H9 (cell line): Measurements from ENCODE around the gene MVB12A. TPM values are rescaled to one million over a fixed set of nuclear protein-coding genes. Genes with fewer than 3 reads are reported as not detected.

Experiments
- DNase-seq: peaks from one replicate; pipeline ENCODE4 v3.0.0-alpha.2; 2017
- H2AFZ ChIP-seq: one replicate; pipeline ENCODE4 v1.6.1; 2013; ENCODE audit warnings: mild to moderate bottlenecking, low read length, control low read depth, moderate library complexity
- H2AK5ac ChIP-seq: 2 replicates; pipeline ENCODE4 v1.6.1; 2013; ENCODE audit warnings: low read length, control low read depth, mixed read lengths; ENCODE audit not compliant: insufficient read length
- H2BK120ac ChIP-seq: one replicate; pipeline ENCODE4 v1.6.1; 2013; ENCODE audit warnings: low read depth, mild to moderate bottlenecking, low read length, control low read depth, inconsistent platforms; ENCODE audit not compliant: poor library complexity, severe bottlenecking
- H2BK12ac ChIP-seq: 2 replicates; pipeline ENCODE4 v1.6.1; 2013; ENCODE audit warnings: low read length, control low read depth, mixed read lengths, low read depth; ENCODE audit not compliant: insufficient read length
- H2BK15ac ChIP-seq: 2 replicates; pipeline ENCODE4 v1.6.1; 2013; ENCODE audit warnings: low read depth, low read length, control low read depth
- H2BK20ac ChIP-seq: one replicate; pipeline ENCODE4 v1.6.1; 2013; ENCODE audit warnings: low read depth, mild to moderate bottlenecking, low read length, control low read depth, inconsistent platforms; ENCODE audit not compliant: poor library complexity, severe bottlenecking
- H2BK5ac ChIP-seq: 2 replicates; pipeline ENCODE4 v1.6.1; 2013; ENCODE audit warnings: low read length, control low read depth, mixed read lengths; ENCODE audit not compliant: insufficient read length
- H3K14ac ChIP-seq: 2 replicates; pipeline ENCODE4 v1.6.1; 2013; ENCODE audit warnings: low read length, control low read depth; ENCODE audit not compliant: insufficient read depth
- H3K18ac ChIP-seq: 2 replicates; pipeline ENCODE4 v1.6.1; 2013; ENCODE audit warnings: low read depth, mild to moderate bottlenecking, mixed read lengths, low read length, control low read depth; ENCODE audit not compliant: insufficient read length
- H3K23ac ChIP-seq: 2 replicates; pipeline ENCODE4 v1.6.1; 2013; ENCODE audit warnings: low read length, control low read depth, mixed read lengths, low read depth; ENCODE audit not compliant: insufficient read length
- H3K23me2 ChIP-seq: 2 replicates; pipeline ENCODE4 v1.6.1; 2013; ENCODE audit warnings: low read depth, mild to moderate bottlenecking, mixed read lengths, low read length, control low read depth; ENCODE audit not compliant: insufficient read length, poor library complexity, severe bottlenecking
- H3K27ac ChIP-seq: 2 replicates; pipeline ENCODE4 v1.5.1; 2013; ENCODE audit warnings: low read length, control low read depth, mixed read lengths, low read depth; ENCODE audit not compliant: insufficient read length
- H3K27me3 ChIP-seq: 2 replicates; pipeline ENCODE4 v1.6.1; 2013; ENCODE audit warnings: low read length, control low read depth, inconsistent platforms; ENCODE audit not compliant: insufficient read depth
- H3K4ac ChIP-seq: 2 replicates; pipeline ENCODE4 v1.6.1; 2013; ENCODE audit warnings: low read depth, mild to moderate bottlenecking, control low read depth, inconsistent platforms, low read length, moderate library complexity
- H3K4me1 ChIP-seq: 2 replicates; pipeline ENCODE4 v1.6.1; 2013; ENCODE audit warnings: low read length, control low read depth, inconsistent platforms; ENCODE audit not compliant: insufficient read depth
- H3K4me2 ChIP-seq: 2 replicates; pipeline ENCODE4 v1.6.1; 2013; ENCODE audit warnings: low read length, control low read depth, mixed read lengths; ENCODE audit not compliant: insufficient read length, insufficient read depth
- H3K56ac ChIP-seq: 2 replicates; pipeline ENCODE4 v1.6.1; 2013; ENCODE audit warnings: low read depth, mild to moderate bottlenecking, mixed read lengths, low read length, control low read depth; ENCODE audit not compliant: insufficient read length
- H3K79me1 ChIP-seq: 2 replicates; pipeline ENCODE4 v1.6.1; 2013; ENCODE audit warnings: low read depth, mild to moderate bottlenecking, moderate library complexity, low read length, control low read depth, inconsistent platforms; ENCODE audit not compliant: insufficient read depth, poor library complexity, severe bottlenecking
- H3K79me2 ChIP-seq: 2 replicates; pipeline ENCODE4 v1.6.1; 2013; ENCODE audit warnings: low read length, control low read depth, inconsistent platforms; ENCODE audit not compliant: insufficient read depth
- H3K9ac ChIP-seq: 2 replicates; pipeline ENCODE4 v1.6.1; 2013; ENCODE audit warnings: low read length, control low read depth, mixed read lengths; ENCODE audit not compliant: insufficient read length; ENCODE audit errors: extremely low read depth
- H3K9me3 ChIP-seq: one replicate; pipeline ENCODE4 v1.6.1; 2013; ENCODE audit warnings: low read depth, low read length, inconsistent platforms; ENCODE audit not compliant: control insufficient read depth
- H3T11ph ChIP-seq: one replicate; pipeline ENCODE4 v1.6.1; 2013; ENCODE audit warnings: mild to moderate bottlenecking, low read length, control low read depth, inconsistent platforms
- H4K20me1 ChIP-seq: one replicate; pipeline ENCODE4 v1.6.1; 2013; ENCODE audit not compliant: control insufficient read depth, insufficient read length, insufficient read depth
- H4K5ac ChIP-seq: 2 replicates; pipeline ENCODE4 v1.6.1; 2013; ENCODE audit warnings: low read depth, mild to moderate bottlenecking, mixed read lengths, low read length, control low read depth; ENCODE audit not compliant: insufficient read length
- H4K8ac ChIP-seq: replicated peaks from 2 replicates; pipeline ENCODE4 v1.6.1; 2013; ENCODE audit warnings: low read length, control low read depth, mixed read lengths, low read depth; ENCODE audit not compliant: insufficient read length
- H4K91ac ChIP-seq: 2 replicates; pipeline ENCODE4 v1.6.1; 2013; ENCODE audit warnings: low read depth, mild to moderate bottlenecking, moderate library complexity, mixed read lengths, low read length, control low read depth; ENCODE audit not compliant: insufficient read length
- H3K27ac Mint-ChIP-seq, 3 experiments: 2 replicates in 2 of 3; 3 replicates in 1 of 3; pipeline ENCODE4 v1.8.0; 2020 to 2021; ENCODE audit warnings: mixed read lengths in 3 of 3, mild to moderate bottlenecking in 1 of 3, moderate library complexity in 1 of 3
- H3K27me3 Mint-ChIP-seq: 2 replicates; pipeline ENCODE4 v1.8.0; 2021; ENCODE audit warnings: low read depth, mild to moderate bottlenecking, moderate library complexity, mixed read lengths
- H3K36me3 Mint-ChIP-seq, 3 experiments: 2 replicates in 2 of 3; 3 replicates in 1 of 3; pipeline ENCODE4 v1.8.0; 2020 to 2021; ENCODE audit warnings: low read depth in 3 of 3, mixed read lengths in 3 of 3; ENCODE audit not compliant: insufficient read depth in 1 of 3
- H3K4me1 Mint-ChIP-seq, 2 experiments: 2 replicates each; pipeline ENCODE4 v1.8.0; 2020; ENCODE audit warnings: mixed read lengths in 2 of 2
- H3K4me3 Mint-ChIP-seq, 2 experiments: 2 replicates in 1 of 2; 3 replicates in 1 of 2; pipeline ENCODE4 v1.8.0; 2020 to 2021; ENCODE audit warnings: mild to moderate bottlenecking in 2 of 2, mixed read lengths in 2 of 2, moderate library complexity in 1 of 2
- H3K9me3 Mint-ChIP-seq, 2 experiments: 2 replicates in 1 of 2; 3 replicates in 1 of 2; pipeline ENCODE4 v1.8.0; 2020; ENCODE audit warnings: mild to moderate bottlenecking in 2 of 2, mixed read lengths in 2 of 2, moderate library complexity in 1 of 2
- CTCF ChIP-seq: fragments of 200-600 bp; sonication (generic); conservative IDR thresholded peaks from 3 replicates; pipeline ENCODE4 v1.8.0; 2021; ENCODE audit warnings: antibody characterized with exemption, mild to moderate bottlenecking
- WGBS: extraction: QIAGEN DNeasy Blood & Tissue Kit; methylation state at CpG from one replicate; pipeline ENCODE4 v1.1.7; 2013; ENCODE audit warnings: missing lambda C conversion rate, low lambda C conversion rate, mixed read lengths; ENCODE audit not compliant: insufficient read length; ENCODE audit errors: extremely low coverage; 5-methylcytosine and 5-hydroxymethylcytosine counted together
- total RNA-seq: library from RNA; stranded (reverse); gene quantifications from 2 replicates; pipeline ENCODE4 v1.2.1, GENCODE V29; 2021

MVB12A gene
- total RNA-seq, 1 experiment from 2014 or later, result 50.4 TPM

- Histone ChIP-seq H4K91ac (no peak within 1 kb of the TSS), H3K4me1 (no peaks in the 10 kb centered on the region)
- no peaks in the 10 kb centered on the region; a peak in 2 of 5 replicates for H3K9me3 Mint-ChIP-seq
Observed at GRCh38 chr19:17470068-17470841, 50.4 kb downstream of the MVB12A start, which contains the start of gene SLC27A1. TSS of gene SLC27A1 (plus strand) at chr19:17470524. CDS start at chr19:17470541, 17 bp downstream.

More at GRCh38 chr19:17470068-17470841, 50.4 kb downstream of the MVB12A start, which contains the start of gene SLC27A1:
- peak within 1 kb of the TSS; percentile 75 for H3K4me2 ChIP-seq
- H3K23ac ChIP-seq, result no peak within 1 kb of the TSS
- H3K23me2 ChIP-seq, result peaks cover 17% of the 10 kb centered on the region
- H4K8ac ChIP-seq, result no peak within 1 kb of the TSS
- no peak within 1 kb of the TSS for H2BK20ac ChIP-seq
- Mint-ChIP-seq H3K27ac (peak within 1 kb of the TSS; percentile 97 to 99 (median 98)), H3K36me3 (no peaks in the 10 kb centered on the region; a peak in 1 of 7 replicates), H3K4me1 (peaks cover 19 to 28% of the 10 kb centered on the region in 2 experiments), H3K4me3 (peak within 1 kb of the TSS; percentile 87 to 95), H3K27me3 (peaks cover 41% of the 10 kb centered on the region)
- H3K27me3 ChIP-seq, result peaks cover 5% of the 10 kb centered on the region; the same call in 1 of the 2 replicates
- DNase-seq, result peak; percentile 99
- no peak within 1 kb of the TSS for H2BK5ac ChIP-seq
- H3K9me3 ChIP-seq, result no peaks in the 10 kb centered on the region
- no peak for TF ChIP-seq CTCF
- H3K9ac ChIP-seq, result peak within 1 kb of the TSS; percentile 42
- no peak within 1 kb of the TSS for H3K27ac ChIP-seq
- H3K79me1 ChIP-seq, result no peaks in the 10 kb centered on the region
- no CpG with 5 or more reads among the region's 67 CpGs for WGBS
- no peak within 1 kb of the TSS for H2BK12ac ChIP-seq
- H2BK15ac ChIP-seq, result no peak within 1 kb of the TSS; the same call in 1 of the 2 replicates
- H3K79me2 ChIP-seq, result no peaks in the 10 kb centered on the region
- no peak within 1 kb of the TSS for H3K18ac ChIP-seq
- no peak within 1 kb of the TSS for H4K5ac ChIP-seq
- no peak within 1 kb of the TSS for H3T11ph ChIP-seq
- H3K56ac ChIP-seq, result no peak within 1 kb of the TSS
- H3K4ac ChIP-seq, result no peak within 1 kb of the TSS
- H4K20me1 ChIP-seq, result no peaks in the 10 kb centered on the region
- H2AFZ ChIP-seq, result peak within 1 kb of the TSS; percentile 90
- no peak within 1 kb of the TSS for H3K14ac ChIP-seq
- no peak within 1 kb of the TSS for H2BK120ac ChIP-seq
- no peak within 1 kb of the TSS for H2AK5ac ChIP-seq
